Panc1 (cell line): ENCODE measurements around the gene PRCD. TPM values are rescaled to one million over a fixed set of nuclear protein-coding genes. Genes with fewer than 3 reads are reported as not detected.

ENCODE experiments used
- ATAC-seq: fragments of 200-7000 bp; cut with Tn5 transposase; 2 replicates; pipeline ENCODE4 v1.9.1; 2020; ENCODE audit warnings: mild to moderate bottlenecking, moderate library complexity
- BruUV-seq: library from RNA; stranded (reverse); fragments of 400-500 nt; replicated peaks from 2 replicates; lab custom pipeline; 2021; lab: Mats Ljungman, UMichigan
- CTCF ChIA-PET: fragments of 300-600 bp; sonication (Branson Sonifier 250); formaldehyde crosslinking; loops from one replicate; lab custom pipeline; 2022; ENCODE audit warnings: antibody characterized with exemption; lab: Charles Lee
- POLR2A ChIA-PET: fragments of 300-600 bp; sonication (Branson Sonifier 250); formaldehyde crosslinking; loops from one replicate; lab custom pipeline; 2022; ENCODE audit warnings: antibody characterized with exemption; lab: Charles Lee
- DNase-seq: peaks from one replicate; pipeline ENCODE4 v3.0.0-alpha.2; 2010; ENCODE audit warnings: low read depth, low spot score
- H3K27ac ChIP-seq: 2 replicates; pipeline ENCODE4 v1.5.1; 2011; ENCODE audit warnings: mild to moderate bottlenecking, low read length, inconsistent platforms
- H3K27me3 ChIP-seq: fragments of 200-500 bp; sonication (Bioruptor generic); 2 replicates; pipeline ENCODE4 v1.6.0; 2014; ENCODE audit warnings: low read length, inconsistent platforms; ENCODE audit not compliant: control insufficient read depth, insufficient read depth
- H3K36me3 ChIP-seq: fragments of 200-500 bp; sonication (Bioruptor generic); 2 replicates; pipeline ENCODE4 v1.5.1; 2014; ENCODE audit warnings: inconsistent platforms, mild to moderate bottlenecking, low read length, moderate library complexity; ENCODE audit not compliant: control insufficient read depth, insufficient read depth
- H3K4me1 ChIP-seq: 2 replicates; pipeline ENCODE4 v1.5.1; 2011; ENCODE audit warnings: inconsistent platforms, mild to moderate bottlenecking, low read length, moderate library complexity; ENCODE audit not compliant: control insufficient read depth, insufficient read depth
- H3K4me3 ChIP-seq, 2 experiments: 2 replicates each; pipeline ENCODE4 v1.5.1; 2011 to 2012; ENCODE audit warnings: low read depth in 2 of 2, low read length in 2 of 2, mild to moderate bottlenecking in 2 of 2, inconsistent platforms in 1 of 2, moderate library complexity in 1 of 2
- H3K9me3 ChIP-seq: fragments of 200-500 bp; sonication (Bioruptor generic); 2 replicates; pipeline ENCODE4 v1.5.1; 2014; ENCODE audit warnings: low read depth, mild to moderate bottlenecking, inconsistent platforms, low read length, moderate library complexity; ENCODE audit not compliant: control insufficient read depth, insufficient read depth
- POLR2AphosphoS5 ChIP-seq: IDR thresholded peaks from 2 replicates; pipeline ENCODE4 v1.6.1; 2012; ENCODE audit warnings: mild to moderate bottlenecking, low read depth, low read length, moderate library complexity
- SIN3A ChIP-seq: IDR thresholded peaks from 2 replicates; pipeline ENCODE4 v1.6.1; 2012; ENCODE audit warnings: low read depth, mild to moderate bottlenecking, low read length, moderate library complexity, borderline replicate concordance; ENCODE audit not compliant: insufficient read depth
- TCF7L2 ChIP-seq: IDR thresholded peaks from 2 replicates; pipeline ENCODE4 v1.6.1; 2011; ENCODE audit warnings: mild to moderate bottlenecking, low read depth, low read length, inconsistent platforms
- in situ Hi-C: cut with HindIII; loops from 2 replicates; pipeline ENCODE4 v1.10.0; 2016; ENCODE audit warnings: low sequenced_read_pairs, low pct_unique_long_range_greater_than_20kb
- intact Hi-C: fragments of 100-400 bp; cut with micrococcal nuclease; formaldehyde crosslinking; loops from one replicate; pipeline ENCODE4 v1.10.0; 2022; ENCODE audit not compliant: unreplicated experiment
- total RNA-seq: library from RNA; stranded (reverse); gene quantifications from one replicate; pipeline ENCODE4 v1.2.1, GENCODE V29; 2021; ENCODE audit not compliant: unreplicated experiment
- TF ChIP-seq, protein P1 (sequence below): fragments of 450-650 bp; IDR thresholded peaks from 2 replicates; pipeline ENCODE4 v1.5.1; 2017; ENCODE audit warnings: mild to moderate bottlenecking
- TF ChIP-seq, protein P2 (sequence below), 2 experiments: IDR thresholded peaks; 2 replicates each; pipeline ENCODE4 v1.6.1; 2011 to 2012; ENCODE audit warnings: low read depth in 2 of 2, control low read depth in 1 of 2, low read length in 1 of 2, mild to moderate bottlenecking in 1 of 2, moderate library complexity in 1 of 2; ENCODE audit not compliant: insufficient read depth in 1 of 2

Gene PRCD
- total RNA-seq, 1 experiment from 2014 or later, result 0.54 TPM

DNA sequence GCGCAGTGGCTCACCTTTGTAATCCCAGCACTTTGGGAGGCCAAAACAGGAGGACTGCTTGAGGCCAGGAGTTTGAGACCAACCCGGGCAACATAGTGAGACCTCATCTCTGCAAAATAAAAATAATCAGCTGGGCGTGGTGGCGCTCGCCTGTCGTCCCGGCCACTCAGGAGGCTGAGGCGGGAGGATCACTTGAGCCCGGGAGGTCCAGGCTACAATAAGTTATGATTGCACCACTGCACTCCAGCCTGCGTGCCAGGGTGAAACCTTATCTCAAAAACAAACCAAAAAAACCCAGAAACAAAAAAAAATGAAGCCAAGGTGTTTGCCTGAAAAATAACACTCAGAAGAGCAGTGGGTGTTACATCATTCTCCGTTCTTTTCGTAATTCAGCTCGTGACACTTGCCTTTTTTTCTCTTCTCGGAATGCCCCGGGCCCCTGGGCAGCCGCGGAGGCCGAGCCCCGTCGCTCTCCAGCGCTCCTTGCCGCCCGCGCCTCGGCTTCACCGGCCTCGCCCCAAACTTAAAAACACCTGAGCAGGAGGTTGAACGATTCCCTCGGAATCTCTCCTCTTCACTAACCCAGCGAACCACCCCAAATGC, 17.0 kb downstream of the PRCD start:
- no peak for DNase-seq
- BruUV-seq, result TSS peak; percentile 90
- Histone ChIP-seq H3K4me3 (peak overlapping the region; percentile 83 to 93), H3K4me1 (peaks cover 50% of the 10 kb centered on the region), H3K27me3 (no peaks in the 10 kb centered on the region), H3K36me3 (peaks cover 16% of the 10 kb centered on the region), H3K9me3 (no peaks in the 10 kb centered on the region), H3K27ac (peak overlapping the region; percentile 99)
- peak; percentile 53 for ATAC-seq
- intact Hi-C loops (no loop called here), in situ Hi-C loops (no loop called here)
- TF ChIP-seq POLR2AphosphoS5 (no peak), SIN3A (no peak), TCF7L2 (no peak)
- TF ChIP-seq, protein P1, sequence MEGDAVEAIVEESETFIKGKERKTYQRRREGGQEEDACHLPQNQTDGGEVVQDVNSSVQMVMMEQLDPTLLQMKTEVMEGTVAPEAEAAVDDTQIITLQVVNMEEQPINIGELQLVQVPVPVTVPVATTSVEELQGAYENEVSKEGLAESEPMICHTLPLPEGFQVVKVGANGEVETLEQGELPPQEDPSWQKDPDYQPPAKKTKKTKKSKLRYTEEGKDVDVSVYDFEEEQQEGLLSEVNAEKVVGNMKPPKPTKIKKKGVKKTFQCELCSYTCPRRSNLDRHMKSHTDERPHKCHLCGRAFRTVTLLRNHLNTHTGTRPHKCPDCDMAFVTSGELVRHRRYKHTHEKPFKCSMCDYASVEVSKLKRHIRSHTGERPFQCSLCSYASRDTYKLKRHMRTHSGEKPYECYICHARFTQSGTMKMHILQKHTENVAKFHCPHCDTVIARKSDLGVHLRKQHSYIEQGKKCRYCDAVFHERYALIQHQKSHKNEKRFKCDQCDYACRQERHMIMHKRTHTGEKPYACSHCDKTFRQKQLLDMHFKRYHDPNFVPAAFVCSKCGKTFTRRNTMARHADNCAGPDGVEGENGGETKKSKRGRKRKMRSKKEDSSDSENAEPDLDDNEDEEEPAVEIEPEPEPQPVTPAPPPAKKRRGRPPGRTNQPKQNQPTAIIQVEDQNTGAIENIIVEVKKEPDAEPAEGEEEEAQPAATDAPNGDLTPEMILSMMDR, result no peak
- TF ChIP-seq, protein P2, sequence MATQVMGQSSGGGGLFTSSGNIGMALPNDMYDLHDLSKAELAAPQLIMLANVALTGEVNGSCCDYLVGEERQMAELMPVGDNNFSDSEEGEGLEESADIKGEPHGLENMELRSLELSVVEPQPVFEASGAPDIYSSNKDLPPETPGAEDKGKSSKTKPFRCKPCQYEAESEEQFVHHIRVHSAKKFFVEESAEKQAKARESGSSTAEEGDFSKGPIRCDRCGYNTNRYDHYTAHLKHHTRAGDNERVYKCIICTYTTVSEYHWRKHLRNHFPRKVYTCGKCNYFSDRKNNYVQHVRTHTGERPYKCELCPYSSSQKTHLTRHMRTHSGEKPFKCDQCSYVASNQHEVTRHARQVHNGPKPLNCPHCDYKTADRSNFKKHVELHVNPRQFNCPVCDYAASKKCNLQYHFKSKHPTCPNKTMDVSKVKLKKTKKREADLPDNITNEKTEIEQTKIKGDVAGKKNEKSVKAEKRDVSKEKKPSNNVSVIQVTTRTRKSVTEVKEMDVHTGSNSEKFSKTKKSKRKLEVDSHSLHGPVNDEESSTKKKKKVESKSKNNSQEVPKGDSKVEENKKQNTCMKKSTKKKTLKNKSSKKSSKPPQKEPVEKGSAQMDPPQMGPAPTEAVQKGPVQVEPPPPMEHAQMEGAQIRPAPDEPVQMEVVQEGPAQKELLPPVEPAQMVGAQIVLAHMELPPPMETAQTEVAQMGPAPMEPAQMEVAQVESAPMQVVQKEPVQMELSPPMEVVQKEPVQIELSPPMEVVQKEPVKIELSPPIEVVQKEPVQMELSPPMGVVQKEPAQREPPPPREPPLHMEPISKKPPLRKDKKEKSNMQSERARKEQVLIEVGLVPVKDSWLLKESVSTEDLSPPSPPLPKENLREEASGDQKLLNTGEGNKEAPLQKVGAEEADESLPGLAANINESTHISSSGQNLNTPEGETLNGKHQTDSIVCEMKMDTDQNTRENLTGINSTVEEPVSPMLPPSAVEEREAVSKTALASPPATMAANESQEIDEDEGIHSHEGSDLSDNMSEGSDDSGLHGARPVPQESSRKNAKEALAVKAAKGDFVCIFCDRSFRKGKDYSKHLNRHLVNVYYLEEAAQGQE (IDR thresholded peaks at IDR 0.05; ENCODE audit: insufficient read depth in 1 of 2, low read depth in 2 of 2, low read length in 1 of 2), result no peak; a peak in 1 of 4 replicates
- ChIA-PET CTCF (interaction anchor here (0.6 to 1.9 kb wide), 7 partner anchors 10 to 212 kb away, joined by 3 to 9 read pairs (median 5); partner anchors contain the start of gene PRCD), POLR2A (interaction anchor here (0.6 to 1.4 kb wide), 4 partner anchors 13 to 156 kb away, joined by 3 to 6 read pairs (median 4); partner anchors contain the start of gene ST6GALNAC2)

DNA sequence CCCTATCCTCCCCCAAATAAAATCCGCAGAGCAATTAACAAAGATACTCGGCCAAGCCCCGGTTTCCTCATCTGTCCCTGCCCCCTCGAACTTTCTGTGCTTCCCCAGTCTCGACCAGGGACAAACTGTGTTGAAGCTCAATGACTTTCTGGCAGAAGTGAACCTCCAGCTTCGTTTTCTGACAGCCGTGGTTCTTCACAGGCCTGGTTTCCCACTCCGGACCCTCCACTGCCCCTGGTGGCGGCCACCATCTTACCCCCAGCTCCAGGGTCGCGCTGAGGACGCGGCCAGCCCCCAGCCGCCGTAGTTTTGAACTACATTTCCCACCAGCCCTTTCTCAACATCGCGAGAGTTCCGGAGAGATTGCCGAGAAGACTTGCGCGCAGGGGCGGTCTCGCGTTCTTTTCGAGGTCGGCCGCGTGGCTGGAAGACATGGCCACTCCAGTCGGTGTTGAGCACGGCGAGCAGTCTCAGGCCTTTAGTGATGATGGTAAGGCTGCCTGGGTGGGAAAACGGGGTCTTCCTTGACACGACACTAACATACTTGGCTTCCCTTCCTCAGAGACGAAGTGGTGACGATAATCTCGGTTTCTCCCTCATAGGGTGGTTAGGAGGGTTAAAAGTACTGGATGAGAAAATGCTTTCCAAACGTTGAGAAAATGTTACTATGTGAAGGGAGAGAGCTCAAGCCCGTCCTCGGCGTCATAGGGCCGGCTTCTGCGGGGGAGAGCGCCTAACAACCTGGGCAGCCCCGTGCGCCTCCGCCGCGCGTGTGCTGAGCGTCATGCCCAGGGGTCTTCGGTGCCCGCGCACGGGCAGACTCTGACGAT, 17.7 kb downstream of the PRCD start:
- ChIA-PET POLR2A (interaction anchor here (0.6 to 1.4 kb wide), 3 partner anchors 9 to 155 kb away, joined by 4 to 8 read pairs (median 5); partner anchors contain the start of gene ST6GALNAC2), CTCF (interaction anchor here (0.6 to 1.9 kb wide), 7 partner anchors 9 to 155 kb away, joined by 3 to 9 read pairs (median 4); partner anchors contain the start of gene PRCD)
- H3K27me3 ChIP-seq, result no peaks in the 10 kb centered on the region
- H3K36me3 ChIP-seq, result peaks cover 16% of the 10 kb centered on the region
- intact Hi-C loops (no loop called here), in situ Hi-C loops (no loop called here)
- TSS peak; percentile 92 for BruUV-seq
- H3K4me1 ChIP-seq, result peaks cover 56% of the 10 kb centered on the region
- ATAC-seq, result peak; percentile 96
- TF ChIP-seq, protein P2 (IDR thresholded peaks at IDR 0.05; ENCODE audit: insufficient read depth in 1 of 2, low read depth in 2 of 2, low read length in 1 of 2), result peak in 1 of 2 experiments; percentile 45; a peak in 1 of 4 replicates
- TF ChIP-seq SIN3A (peak; percentile 97; the same call in 1 of the 2 replicates), TCF7L2 (no peak), POLR2AphosphoS5 (peak; percentile 99)
- TF ChIP-seq, protein P1, result peak; percentile 78
- peak; percentile 75 for DNase-seq
- H3K27ac ChIP-seq, result peak overlapping the region; percentile 99
- no peaks in the 10 kb centered on the region for H3K9me3 ChIP-seq
- peak overlapping the region; percentile 83 to 93 for H3K4me3 ChIP-seq
